Activated CD4-positive, alpha-beta T cell treated with anti-CD3 and anti-CD28 coated beads, Interleukin-10, Interleukin-2, amounts not matched to agents 100 ng/mL and 50 ng/mL, durations not matched to agents 16 hours and 8 hours (primary cell): Measurements from ENCODE around the gene NINJ1.

ENCODE experiments used
- DNase-seq: peaks from one replicate; pipeline ENCODE4 v3.0.0-alpha.2; 2020

The NINJ1 gene

GRCh38 chr9:93159601-93160471 lies 25.8 kb upstream of the NINJ1 start:
- peak; percentile 85 for DNase-seq

GRCh38 chr9:93156475-93157008 lies 22.5 kb upstream of the NINJ1 start:
- peak; percentile 96 for DNase-seq

GRCh38 chr9:93155716-93156474 lies 21.8 kb upstream of the NINJ1 start:
- DNase-seq = no peak

GRCh38 chr9:93154293-93154903 lies 20.3 kb upstream of the NINJ1 start:
- DNase-seq = peak; percentile 70

GRCh38 chr9:93151097-93151784 lies 17.2 kb upstream of the NINJ1 start:
- no peak for DNase-seq

- DNase-seq = no peak
Measured at GRCh38 chr9:93149361-93149760, 15.3 kb upstream of the NINJ1 start.

GRCh38 chr9:93148721-93149120 lies 14.7 kb upstream of the NINJ1 start:
- no peak for DNase-seq

- no peak for DNase-seq
Measured at GRCh38 chr9:93147632-93148031, 13.6 kb upstream of the NINJ1 start.

- DNase-seq = peak; percentile 51
Measured at GRCh38 chr9:93146696-93147095, 12.6 kb upstream of the NINJ1 start.

- DNase-seq = no peak
Measured at GRCh38 chr9:93143830-93144530, 9.9 kb upstream of the NINJ1 start.

- no peak for DNase-seq
Measured at GRCh38 chr9:93141771-93142483, 7.9 kb upstream of the NINJ1 start.

GRCh38 chr9:93139365-93140182 lies 5.5 kb upstream of the NINJ1 start:
- no peak for DNase-seq

- DNase-seq = no peak
Measured at GRCh38 chr9:93138171-93138764, 4.2 kb upstream of the NINJ1 start.

GRCh38 chr9:93137362-93137761 lies 3.3 kb upstream of the NINJ1 start:
- no peak for DNase-seq

- DNase-seq = no peak
Measured at GRCh38 chr9:93136011-93136440, 2.0 kb upstream of the NINJ1 start.

GRCh38 chr9:93134740-93135444 lies 841 bp upstream of the NINJ1 start:
- no peak for DNase-seq

GRCh38 chr9:93133681-93134014 lies 403 bp downstream of the NINJ1 start:
- no peak for DNase-seq

GRCh38 chr9:93132946-93133680 lies 938 bp downstream of the NINJ1 start:
- DNase-seq = peak; percentile 74
